Trophoblast cell (in vitro differentiated cells and primary cell): ENCODE measurements around the gene B4GALNT4.

Experiments
- DNase-seq, 2 donors: peaks; one replicate each; pipeline ENCODE4 v3.0.0-alpha.2; 2016
- H2AFZ ChIP-seq: 2 replicates; pipeline ENCODE4 v1.6.1; 2013; ENCODE audit warnings: low read length, moderate library complexity, mild to moderate bottlenecking; ENCODE audit not compliant: insufficient read depth, poor library complexity
- H2AK5ac ChIP-seq: 2 replicates; pipeline ENCODE4 v1.6.1; 2013; ENCODE audit warnings: mild to moderate bottlenecking, low read length
- H2BK120ac ChIP-seq: 2 replicates; pipeline ENCODE4 v1.6.1; 2013; ENCODE audit warnings: low read length, mild to moderate bottlenecking, moderate library complexity; ENCODE audit not compliant: insufficient read depth, poor library complexity
- H2BK12ac ChIP-seq: 2 replicates; pipeline ENCODE4 v1.6.1; 2013; ENCODE audit warnings: mild to moderate bottlenecking, low read length, moderate library complexity
- H2BK5ac ChIP-seq: 2 replicates; pipeline ENCODE4 v1.6.1; 2013; ENCODE audit warnings: low read length, low read depth, moderate library complexity, mild to moderate bottlenecking; ENCODE audit not compliant: poor library complexity
- H3K14ac ChIP-seq: 2 replicates; pipeline ENCODE4 v1.6.1; 2013; ENCODE audit warnings: mild to moderate bottlenecking, low read length
- H3K18ac ChIP-seq: 2 replicates; pipeline ENCODE4 v1.6.1; 2013; ENCODE audit warnings: mild to moderate bottlenecking, low read length
- H3K23ac ChIP-seq: 2 replicates; pipeline ENCODE4 v1.6.1; 2013; ENCODE audit warnings: low read length
- H3K27ac ChIP-seq: 2 replicates; pipeline ENCODE4 v1.5.1; 2013; ENCODE audit warnings: low read depth, mild to moderate bottlenecking, inconsistent platforms, low read length, moderate library complexity
- H3K27me3 ChIP-seq: 2 replicates; pipeline ENCODE4 v1.6.1; 2013; ENCODE audit warnings: inconsistent platforms, mild to moderate bottlenecking, low read length, moderate library complexity; ENCODE audit not compliant: insufficient read depth
- H3K36me3 ChIP-seq, 2 experiments: 1 replicate in 1 of 2; 2 replicates in 1 of 2; pipeline ENCODE4 v1.6.1; 2013; ENCODE audit warnings: low read length in 2 of 2, mild to moderate bottlenecking in 2 of 2, moderate library complexity in 1 of 2; ENCODE audit not compliant: insufficient read depth in 2 of 2, control insufficient read depth in 1 of 2
- H3K4ac ChIP-seq: 2 replicates; pipeline ENCODE4 v1.6.1; 2013; ENCODE audit warnings: low read depth, mild to moderate bottlenecking, low read length, moderate library complexity
- H3K4me1 ChIP-seq, 2 experiments: 1 replicate in 1 of 2; 2 replicates in 1 of 2; pipeline ENCODE4 v1.6.1; 2013; ENCODE audit warnings: low read length in 2 of 2, mild to moderate bottlenecking in 2 of 2, moderate library complexity in 1 of 2; ENCODE audit not compliant: insufficient read depth in 2 of 2, control insufficient read depth in 1 of 2
- H3K4me2 ChIP-seq: 2 replicates; pipeline ENCODE4 v1.6.1; 2013; ENCODE audit warnings: inconsistent platforms, mild to moderate bottlenecking, low read length, moderate library complexity
- H3K4me3 ChIP-seq: 2 replicates; pipeline ENCODE4 v1.5.1; 2013; ENCODE audit warnings: mild to moderate bottlenecking, low read depth, low read length, inconsistent platforms
- H3K79me1 ChIP-seq: one replicate; pipeline ENCODE4 v1.6.1; 2013; ENCODE audit warnings: low read length
- H3K79me2 ChIP-seq: 2 replicates; pipeline ENCODE4 v1.6.1; 2013; ENCODE audit warnings: low read length, mild to moderate bottlenecking; ENCODE audit not compliant: control insufficient read depth, insufficient read depth, poor library complexity
- H3K9ac ChIP-seq: 2 replicates; pipeline ENCODE4 v1.6.1; 2013; ENCODE audit warnings: mild to moderate bottlenecking, low read length
- H3K9me3 ChIP-seq: 2 replicates; pipeline ENCODE4 v1.6.1; 2013; ENCODE audit warnings: low read depth, mild to moderate bottlenecking, control low read depth, inconsistent platforms, low read length; ENCODE audit not compliant: insufficient read depth
- H4K12ac ChIP-seq: 2 replicates; pipeline ENCODE4 v1.6.1; 2013; ENCODE audit warnings: low read depth, mild to moderate bottlenecking, low read length, moderate library complexity
- H4K8ac ChIP-seq: 2 replicates; pipeline ENCODE4 v1.6.1; 2013; ENCODE audit warnings: low read depth, mild to moderate bottlenecking, low read length, moderate library complexity
- H4K91ac ChIP-seq: one replicate; pipeline ENCODE4 v1.6.1; 2013; ENCODE audit warnings: low read depth, mild to moderate bottlenecking, low read length, moderate library complexity
- WGBS: extraction: QIAGEN DNeasy Blood & Tissue Kit; methylation state at CpG from one replicate; pipeline ENCODE4 v1.1.7; 2013; ENCODE audit warnings: missing lambda C conversion rate; ENCODE audit not compliant: insufficient read length, insufficient coverage; ENCODE audit errors: extremely low coverage; 5-methylcytosine and 5-hydroxymethylcytosine counted together

The B4GALNT4 gene

GRCh38 chr11:416757-417621 is 47.7 kb downstream of the B4GALNT4 start:
- H3K14ac ChIP-seq: peak overlapping the region; percentile 87
- peaks cover 14% of the 10 kb centered on the region for H3K79me2 ChIP-seq
- H2BK12ac ChIP-seq: peak overlapping the region; percentile 67
- H3K4me2 ChIP-seq: peak overlapping the region; percentile 73
- H3K27me3 ChIP-seq: no peaks in the 10 kb centered on the region
- H3K4ac ChIP-seq: peak overlapping the region; percentile 28
- peak overlapping the region; percentile 82 for H4K91ac ChIP-seq
- H2BK120ac ChIP-seq: peak overlapping the region; percentile 83
- H3K36me3 ChIP-seq: no peaks in the 10 kb centered on the region
- H2AK5ac ChIP-seq: peak overlapping the region; percentile 52
- peaks cover 20% of the 10 kb centered on the region for H3K79me1 ChIP-seq
- peaks cover 19 to 32% of the 10 kb centered on the region in 2 experiments for H3K4me1 ChIP-seq
- no peak overlapping the region for H3K23ac ChIP-seq
- WGBS: no CpG with 5 or more reads among the region's 97 CpGs
- peak overlapping the region; percentile 37 for H4K12ac ChIP-seq
- H3K9ac ChIP-seq: no peak overlapping the region
- peak; percentile 76 to 86 for DNase-seq
- peak overlapping the region; percentile 70 for H3K18ac ChIP-seq
- H3K4me3 ChIP-seq: peak overlapping the region; percentile 61
- peaks cover 6% of the 10 kb centered on the region for H3K9me3 ChIP-seq
- H2BK5ac ChIP-seq: peak overlapping the region; percentile 37
- peak overlapping the region; percentile 72 for H4K8ac ChIP-seq
- peak overlapping the region; percentile 57 for H2AFZ ChIP-seq
- H3K27ac ChIP-seq: peak overlapping the region; percentile 82

- Histone ChIP-seq H4K91ac (peak overlapping the region; percentile 87), H3K14ac (peak overlapping the region; percentile 64), H3K18ac (peak overlapping the region; percentile 44), H3K79me2 (peaks cover 14% of the 10 kb centered on the region), H4K8ac (no peak overlapping the region), H3K4me1 (peaks cover 19 to 32% of the 10 kb centered on the region in 2 experiments), H3K27ac (peak overlapping the region; percentile 82), H3K9me3 (peaks cover 6% of the 10 kb centered on the region), H3K23ac (no peak overlapping the region), H4K12ac (peak overlapping the region; percentile 15), H2AFZ (no peak overlapping the region), H2BK12ac (peak overlapping the region; percentile 78), H3K4me3 (no peak overlapping the region), H3K79me1 (peaks cover 20% of the 10 kb centered on the region), H3K9ac (no peak overlapping the region), H2BK120ac (peak overlapping the region; percentile 72), H3K4me2 (peak overlapping the region; percentile 73), H3K4ac (no peak overlapping the region), H2BK5ac (peak overlapping the region; percentile 48), H3K36me3 (no peaks in the 10 kb centered on the region), H3K27me3 (no peaks in the 10 kb centered on the region), H2AK5ac (peak overlapping the region; percentile 76)
- WGBS: no CpG with 5 or more reads among the region's 19 CpGs
- peak; percentile 56 to 82 for DNase-seq
Observed at GRCh38 chr11:417652-418342, 48.5 kb downstream of the B4GALNT4 start.

- H2BK12ac ChIP-seq: peak overlapping the region; percentile 78
- peak overlapping the region; percentile 76 for H2AK5ac ChIP-seq
- peak overlapping the region; percentile 82 for H3K27ac ChIP-seq
- no peak overlapping the region for H4K8ac ChIP-seq
- H3K9ac ChIP-seq: no peak overlapping the region
- no peak overlapping the region for H2AFZ ChIP-seq
- no peak for DNase-seq
- H3K79me2 ChIP-seq: peaks cover 14% of the 10 kb centered on the region
- no peak overlapping the region for H3K23ac ChIP-seq
- H3K27me3 ChIP-seq: no peaks in the 10 kb centered on the region
- H3K4me2 ChIP-seq: no peak overlapping the region
- peaks cover 6% of the 10 kb centered on the region for H3K9me3 ChIP-seq
- H3K14ac ChIP-seq: peak overlapping the region; percentile 64
- H2BK120ac ChIP-seq: peak overlapping the region; percentile 72
- peak overlapping the region; percentile 87 for H4K91ac ChIP-seq
- no peak overlapping the region for H3K4me3 ChIP-seq
- no peaks in the 10 kb centered on the region for H3K36me3 ChIP-seq
- peaks cover 20% of the 10 kb centered on the region for H3K79me1 ChIP-seq
- no peak overlapping the region for H3K4ac ChIP-seq
- WGBS: no CpG with 5 or more reads among the region's 30 CpGs
- H3K4me1 ChIP-seq: peaks cover 19 to 32% of the 10 kb centered on the region in 2 experiments
- peak overlapping the region; percentile 44 for H3K18ac ChIP-seq
- peak overlapping the region; percentile 15 for H4K12ac ChIP-seq
- H2BK5ac ChIP-seq: peak overlapping the region; percentile 23
Observed at GRCh38 chr11:418343-419247, 49.3 kb downstream of the B4GALNT4 start.
